HG02884 (cell line): ENCODE data around the gene EBI3.
"Not testable (repeated sequence)": the region's sequence is repeated elsewhere in the genome, so short reads cannot be mapped to it uniquely, and the experiment has no call there.

Experiments
- ATAC-seq: cut with Tn5 transposase; IDR thresholded peaks from one replicate; pipeline ENCODE4 v1.9.1; 2021; ENCODE audit warnings: mild to moderate bottlenecking, moderate library complexity; ENCODE audit not compliant: unreplicated experiment

The EBI3 gene

DNA sequence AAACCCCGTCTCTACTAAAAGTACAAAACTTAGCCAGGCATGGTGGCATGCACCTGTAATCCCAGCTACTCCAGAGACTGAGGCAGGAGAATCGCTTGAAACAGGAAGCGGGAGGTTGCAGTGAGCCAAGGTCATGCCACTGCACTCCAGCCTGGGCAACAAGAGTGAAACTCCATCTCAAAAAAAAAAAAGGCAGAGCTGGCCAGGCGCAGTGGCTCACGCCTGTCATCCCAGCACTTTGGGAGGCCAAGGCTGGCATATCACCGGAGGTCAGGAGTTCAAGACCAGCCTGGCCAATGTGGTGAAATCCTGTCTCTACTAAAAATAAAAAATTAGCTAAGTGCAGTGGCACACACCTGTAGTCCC is 45.0 kb downstream of the EBI3 start:
- not testable (repeated sequence) for ATAC-seq

DNA sequence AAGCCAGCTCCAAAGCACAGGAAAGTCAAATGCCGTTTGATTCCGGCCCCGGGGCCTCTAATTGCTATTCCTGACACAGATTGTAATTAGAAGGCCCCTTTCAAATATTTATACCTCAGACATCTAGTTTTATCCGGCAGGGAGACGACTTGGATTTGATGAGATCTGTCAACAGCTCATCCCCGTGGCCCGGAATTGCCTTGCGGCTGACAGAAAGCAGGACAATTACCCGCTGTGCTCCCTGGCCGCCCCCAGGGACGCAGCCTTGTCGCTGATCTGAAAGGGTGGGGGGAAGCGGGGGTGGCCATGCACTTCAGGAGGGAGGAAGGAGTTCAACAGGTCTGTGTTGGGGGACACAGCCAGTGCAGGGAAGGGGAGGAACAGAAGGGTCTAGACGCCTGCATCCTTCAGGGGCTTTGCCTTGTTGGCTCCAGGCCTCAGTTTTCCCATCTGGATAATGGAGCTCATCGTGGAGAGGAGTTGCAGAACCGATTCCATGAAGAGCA is 47.9 kb downstream of the EBI3 start:
- no peak for ATAC-seq

DNA sequence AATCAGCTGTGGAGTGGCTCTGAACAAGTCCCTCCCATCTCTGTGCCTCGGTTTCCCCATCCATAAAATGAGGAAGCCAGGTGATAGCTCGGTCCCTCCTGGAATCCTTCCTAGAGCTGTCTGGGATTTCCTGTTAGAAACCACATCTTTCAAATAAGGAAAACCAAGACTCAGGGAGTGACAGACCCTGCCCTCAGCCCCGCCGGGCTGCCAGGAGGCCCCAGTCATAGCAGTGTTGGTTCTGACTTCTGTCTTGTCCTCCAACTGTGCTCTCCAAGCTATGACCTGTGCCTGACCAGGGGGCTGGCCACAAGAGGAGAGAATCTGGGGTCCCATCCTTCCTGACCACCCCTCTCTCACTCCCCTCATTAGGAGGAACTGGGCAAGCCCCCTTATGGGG is 48.7 kb downstream of the EBI3 start:
- no peak for ATAC-seq

DNA sequence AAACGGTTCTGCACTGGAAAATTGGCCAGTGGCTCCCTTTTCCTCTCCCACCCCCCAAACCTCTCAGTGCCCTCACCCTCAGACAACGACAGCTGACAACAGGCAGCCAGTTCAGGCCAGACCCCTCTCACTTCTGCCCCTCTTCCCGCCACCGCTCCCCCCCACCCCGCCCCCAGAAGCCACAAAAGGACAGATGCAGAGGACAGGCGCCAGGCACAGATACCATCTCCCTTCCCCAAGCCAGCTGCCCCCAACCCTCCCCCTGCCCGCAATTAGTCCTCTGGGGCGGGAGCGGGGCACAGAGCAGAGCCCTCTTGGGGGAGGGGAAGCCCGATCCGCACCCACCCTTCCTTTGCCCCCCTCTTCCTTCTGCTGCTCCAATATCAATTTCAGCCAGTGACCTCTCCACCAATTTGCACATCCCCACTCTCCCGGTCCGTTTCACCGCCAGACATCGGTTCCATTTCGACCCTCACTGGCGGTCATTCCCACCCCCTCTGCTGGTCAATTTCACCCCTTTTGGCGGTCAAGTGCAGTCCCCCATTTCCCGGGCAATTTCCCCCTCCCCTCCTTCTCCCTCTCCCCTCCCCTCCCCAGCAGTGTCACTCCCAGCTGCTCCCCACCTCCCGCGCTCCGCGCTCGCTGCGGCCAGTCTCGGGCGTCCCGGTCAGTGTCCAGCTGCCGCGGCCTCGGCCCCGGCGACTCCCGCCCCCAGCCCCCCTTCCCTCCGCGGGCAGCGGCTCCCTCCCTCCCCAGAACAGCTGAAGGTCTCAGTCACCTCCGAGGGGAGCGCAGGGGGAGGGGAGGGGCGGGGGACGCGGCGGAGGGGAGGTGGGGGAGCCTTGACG is 49.3 kb downstream of the EBI3 start, which contains the start of gene SHD:
TSS of gene SHD (plus strand) at position 848 of the 848 bp plus-strand sequence. CDS start 798 bp downstream, outside the sequence.
- no peak for ATAC-seq

DNA sequence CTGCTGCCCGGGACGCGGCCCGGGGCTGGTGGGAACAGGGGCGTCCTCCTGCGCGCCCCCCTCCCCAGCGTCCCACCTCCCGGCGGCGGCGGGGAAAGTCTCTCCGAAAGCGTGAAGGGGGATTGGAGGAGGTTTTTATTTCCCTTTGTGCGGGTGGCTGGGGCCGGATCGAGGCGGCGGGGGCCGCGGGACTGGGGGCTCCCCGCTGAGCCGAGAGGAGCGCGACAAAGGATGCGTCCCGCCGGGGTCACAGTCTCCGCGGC is 49.9 kb downstream of the EBI3 start:
- no peak for ATAC-seq

DNA sequence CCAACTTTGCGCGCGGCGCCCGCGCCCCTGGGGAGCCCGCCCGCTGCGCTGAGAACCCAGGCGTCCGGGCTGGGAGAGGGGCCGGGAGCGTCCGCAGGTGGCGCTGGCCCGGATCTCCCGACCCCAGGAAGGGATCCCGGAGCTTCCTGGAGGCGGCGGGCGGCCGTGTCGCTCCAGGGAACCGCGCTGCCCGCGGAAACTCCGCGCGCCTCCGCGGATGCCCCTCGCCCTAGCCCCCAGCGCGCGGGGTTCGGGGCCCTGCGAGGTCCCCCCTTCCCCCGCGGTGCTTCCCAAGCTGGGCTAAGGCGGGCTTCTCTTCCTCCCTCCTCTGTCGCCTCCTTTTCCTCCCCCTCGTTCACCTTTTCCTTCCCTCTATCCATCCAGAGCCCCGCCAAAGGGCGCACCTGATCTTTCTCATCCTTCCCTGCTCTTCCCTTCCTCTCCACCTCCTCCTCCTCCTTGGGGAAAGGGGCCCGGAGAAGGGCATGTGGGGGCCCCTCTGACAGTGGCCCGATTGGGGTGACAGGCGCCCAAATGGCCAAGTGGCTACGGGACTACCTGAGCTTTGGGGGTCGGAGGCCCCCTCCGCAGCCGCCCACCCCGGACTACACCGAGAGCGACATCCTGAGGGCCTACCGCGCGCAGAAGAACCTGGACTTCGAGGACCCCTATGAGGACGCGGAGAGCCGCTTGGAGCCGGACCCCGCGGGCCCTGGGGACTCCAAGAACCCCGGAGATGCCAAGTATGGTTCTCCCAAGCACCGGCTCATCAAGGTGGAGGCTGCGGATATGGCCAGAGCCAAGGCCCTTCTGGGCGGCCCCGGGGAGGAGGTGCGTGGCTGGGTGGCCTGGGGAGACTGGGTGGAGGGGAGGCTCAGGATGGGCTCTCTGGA is 50.5 kb downstream of the EBI3 start:
- no peak for ATAC-seq

DNA sequence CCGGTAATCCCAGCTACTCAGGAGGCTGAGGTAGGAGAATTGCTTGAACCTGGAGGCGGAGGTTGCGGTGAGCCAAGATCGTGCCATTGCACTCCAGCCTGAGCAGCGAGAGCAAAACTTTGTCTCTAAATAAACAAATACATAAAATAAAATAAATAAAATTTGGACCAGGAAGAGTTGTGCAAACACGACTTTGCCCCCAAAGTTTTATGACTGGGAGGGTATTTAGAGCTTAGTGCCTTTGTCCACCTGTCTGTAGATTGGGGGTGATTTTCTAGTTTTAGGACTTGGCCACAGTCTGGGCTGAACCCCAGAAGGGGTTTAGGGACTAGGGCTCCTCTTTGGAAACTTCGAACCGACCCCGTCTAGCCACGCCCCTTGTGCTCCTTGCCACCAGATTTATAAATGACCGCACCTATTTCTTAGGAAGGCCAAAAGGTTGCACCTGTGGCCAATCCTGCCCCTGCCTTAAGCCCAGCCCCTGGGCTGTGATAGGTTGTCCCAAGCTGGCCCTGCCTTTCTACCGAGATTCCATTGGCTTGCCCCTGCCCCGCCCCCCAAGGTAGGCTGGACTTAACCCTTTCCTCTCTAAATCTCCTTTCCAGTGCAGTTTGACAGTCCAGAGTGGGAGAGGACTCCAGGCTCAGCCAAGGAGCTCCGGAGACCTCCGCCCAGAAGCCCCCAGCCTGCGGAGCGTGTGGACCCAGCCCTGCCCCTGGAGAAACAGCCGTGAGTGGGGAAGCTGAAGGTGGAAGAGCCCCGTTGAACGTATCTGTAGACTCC is 55.0 kb downstream of the EBI3 start:
- ATAC-seq = no peak

DNA sequence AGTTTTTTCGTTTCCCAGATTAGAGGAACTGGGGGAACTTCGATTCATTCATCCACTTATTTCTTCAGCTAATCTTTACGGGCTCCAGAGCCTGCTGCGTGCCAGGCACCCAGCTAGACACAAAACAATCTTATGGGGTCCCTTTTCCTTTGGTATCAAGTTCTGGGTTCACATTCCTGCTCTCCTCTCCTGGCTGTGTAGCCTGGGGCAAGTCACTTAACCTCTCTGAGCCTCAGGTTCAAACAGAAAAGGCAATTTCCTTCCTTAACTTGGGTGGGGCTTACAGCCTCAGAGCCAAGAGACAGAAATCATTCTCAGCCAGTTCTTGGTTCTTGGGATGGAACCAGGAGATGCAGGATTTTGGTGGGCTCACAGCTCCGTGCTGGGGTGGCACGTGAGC is 55.7 kb downstream of the EBI3 start:
- ATAC-seq = no peak

DNA sequence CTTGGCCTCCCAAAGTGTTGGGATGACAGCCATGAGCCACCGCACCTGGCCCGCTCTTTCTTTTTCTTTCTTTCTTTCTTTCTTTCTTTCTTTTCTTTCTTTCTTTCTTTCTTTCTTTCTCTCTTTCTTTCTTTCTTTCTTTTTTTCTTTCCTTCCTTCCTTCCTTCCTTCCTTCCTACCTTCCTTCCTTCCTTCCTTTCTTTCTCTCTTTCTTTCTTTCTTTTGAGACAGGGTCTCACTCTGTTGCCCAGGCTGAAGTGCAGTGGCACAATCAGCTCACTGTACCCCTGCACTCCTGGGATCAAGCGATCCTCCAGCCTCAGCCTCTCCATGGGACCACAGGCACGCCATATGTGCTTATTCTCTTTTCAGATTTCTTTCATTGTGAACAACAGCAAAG is 56.8 kb downstream of the EBI3 start:
- not testable (repeated sequence) for ATAC-seq
